Gastrocnemius medialis (tissue), 4 donors: ENCODE measurements around the gene KLHL15.
"Not testable (repeated sequence)": the region's sequence is repeated elsewhere in the genome, so short reads cannot be mapped to it uniquely, and the experiment has no call there.

ENCODE experiments used
- CTCF ChIP-seq, 5 experiments: fragments of 450-650 bp in 3 of 5; fragments of 200-600 bp in 2 of 5; sonication (generic) in 2 of 5; IDR thresholded peaks in 4 of 5; conservative IDR thresholded peaks in 1 of 5; 1 replicate in 4 of 5; 2 replicates in 1 of 5; pipeline ENCODE4 v1.5.1; 2016 to 2019; ENCODE audit warnings: antibody characterized with exemption in 5 of 5, mild to moderate bottlenecking in 3 of 5, moderate library complexity in 3 of 5
- POLR2A ChIP-seq, 2 donors: fragments of 450-650 bp; IDR thresholded peaks; one replicate each; pipeline ENCODE4 v1.6.1; 2017; ENCODE audit warnings: antibody characterized with exemption in 2 of 2, mild to moderate bottlenecking in 2 of 2, moderate library complexity in 2 of 2

GRCh38 chrX:23965630-23966029 is 61.4 kb downstream of the KLHL15 start:
- TF ChIP-seq POLR2A (IDR thresholded peaks at IDR 0.05); CTCF (IDR thresholded peaks at IDR 0.05 in 4 of 5, conservative IDR thresholded peaks at IDR 0.05 in 1 of 5): not testable (repeated sequence)
